D341Med (cell line): ENCODE results near the gene TBX5.

ENCODE experiments used
- DNase-seq: peaks from one replicate; pipeline ENCODE4 v3.0.0; 2012; ENCODE audit warnings: low spot score

Gene TBX5

DNA sequence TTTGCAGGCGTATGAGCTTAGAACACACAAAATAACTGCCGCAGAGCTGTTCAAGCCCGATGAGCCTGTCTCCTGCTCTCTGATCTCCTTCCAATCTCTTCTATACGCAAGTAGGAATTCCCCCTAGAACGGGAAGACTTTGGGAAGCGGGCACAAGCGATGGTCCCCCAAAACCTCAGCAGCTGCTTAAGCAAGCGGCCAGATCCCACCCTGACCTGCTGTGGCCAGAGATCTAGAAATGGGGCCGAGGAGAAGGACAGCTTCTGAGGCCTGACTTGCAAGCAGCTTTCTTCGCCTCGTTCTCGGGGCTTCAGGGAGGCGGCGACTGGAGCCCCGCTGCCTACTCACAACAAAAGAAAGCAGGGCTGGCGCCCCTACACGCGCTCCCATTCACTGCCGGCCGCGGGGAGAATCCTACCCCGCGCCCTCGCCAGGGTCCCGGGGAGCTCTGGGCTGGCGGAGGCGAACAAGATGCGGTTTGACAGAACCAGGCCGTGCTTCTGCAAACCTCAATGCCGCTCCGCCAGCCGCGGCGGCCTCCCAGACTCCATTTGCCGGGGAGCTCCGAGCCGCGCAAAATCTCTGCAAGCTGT is 922 bp downstream of the TBX5 start:
- DNase-seq = no peak

DNA sequence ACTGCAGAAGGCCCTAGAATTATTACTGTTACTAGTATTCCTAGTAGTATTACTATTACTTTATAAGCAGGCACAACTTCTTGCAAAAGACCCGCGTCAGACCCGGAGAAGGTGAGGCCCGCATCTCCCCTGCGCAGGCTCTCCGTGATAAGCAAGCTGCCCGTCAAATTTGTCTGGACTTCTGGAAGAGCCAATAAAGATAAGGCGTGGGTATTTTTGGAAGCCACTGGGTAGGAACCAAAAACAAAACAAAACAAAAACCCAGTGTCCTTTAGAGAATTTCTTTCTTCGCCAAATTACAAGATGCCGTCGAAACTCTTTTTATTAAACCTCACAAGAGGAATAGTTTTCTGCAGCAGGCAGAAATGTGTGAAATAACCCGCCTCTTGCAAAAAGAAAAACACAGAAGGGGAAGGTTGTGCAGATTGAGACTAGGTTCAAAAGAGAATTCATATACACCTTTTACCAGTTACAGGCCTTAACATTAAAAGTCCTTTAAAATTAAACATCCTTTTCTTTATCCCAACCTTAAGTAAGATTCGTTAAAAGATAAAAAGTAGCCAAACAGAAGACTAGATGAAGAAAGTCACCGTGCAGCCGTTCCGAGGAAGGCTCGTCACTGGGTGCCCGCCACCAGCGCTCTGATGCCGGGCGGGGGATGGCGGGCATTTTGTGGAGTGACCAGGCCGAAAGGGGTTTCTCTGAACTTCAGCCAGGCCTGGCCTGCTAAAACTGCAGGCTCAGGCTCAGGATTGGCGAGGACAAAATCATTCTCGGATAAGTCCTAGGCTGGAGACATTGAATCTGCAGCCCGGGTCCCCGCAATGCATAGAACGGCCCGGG is 1.6 kb downstream of the TBX5 start:
- no peak for DNase-seq

DNA sequence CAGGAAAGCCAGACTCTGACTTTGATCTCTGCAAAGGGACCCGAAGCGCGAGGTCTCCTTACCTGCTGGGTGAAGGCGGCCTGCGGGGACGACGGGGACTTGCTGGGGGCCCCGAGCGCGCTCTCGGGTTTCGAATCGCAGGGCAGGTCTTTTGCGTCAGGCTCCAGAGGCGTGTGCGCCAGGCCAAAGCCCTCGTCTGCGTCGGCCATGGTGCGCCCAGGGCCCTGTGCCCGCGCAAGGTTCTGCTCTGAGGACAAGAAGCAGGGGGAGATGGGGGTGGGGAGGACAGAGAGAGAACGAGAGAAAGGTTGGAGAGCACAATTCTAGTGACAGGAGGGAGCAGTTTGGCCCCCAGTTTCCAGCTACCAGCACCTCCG is 2.3 kb downstream of the TBX5 start:
- no peak for DNase-seq

DNA sequence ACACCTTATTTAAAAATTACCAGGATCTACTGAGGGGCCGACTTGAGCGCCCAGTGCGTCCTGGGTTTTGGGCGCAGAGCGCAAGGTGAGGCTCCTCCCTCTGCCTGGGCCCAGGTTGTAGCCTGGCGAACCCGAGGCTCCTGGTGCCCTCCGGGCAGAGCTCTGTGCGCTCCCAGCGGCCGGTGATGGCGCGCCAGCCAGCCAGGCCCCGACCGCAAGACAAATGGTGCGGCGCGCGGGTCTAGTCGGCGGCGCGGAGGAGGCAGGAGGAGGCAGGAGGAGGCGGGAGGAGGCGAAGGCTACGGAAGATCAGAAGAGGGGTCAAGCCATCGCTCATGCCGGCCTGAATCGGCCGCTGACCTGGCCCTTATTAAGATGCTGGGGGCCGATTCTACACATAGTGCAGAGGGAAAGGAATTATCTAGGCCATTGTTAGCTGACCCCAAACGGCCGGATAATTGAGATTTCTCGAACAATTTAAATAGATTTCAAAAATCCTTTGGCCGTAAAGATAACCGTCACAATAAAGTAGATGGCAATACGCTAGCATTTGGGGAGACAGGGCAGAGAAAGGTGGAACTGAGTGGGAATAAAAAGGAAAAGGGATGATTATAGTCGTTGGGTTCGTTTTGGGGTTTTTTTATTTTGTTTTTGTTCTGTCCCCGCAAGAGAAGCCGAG is 2.8 kb downstream of the TBX5 start:
- DNase-seq = no peak

DNA sequence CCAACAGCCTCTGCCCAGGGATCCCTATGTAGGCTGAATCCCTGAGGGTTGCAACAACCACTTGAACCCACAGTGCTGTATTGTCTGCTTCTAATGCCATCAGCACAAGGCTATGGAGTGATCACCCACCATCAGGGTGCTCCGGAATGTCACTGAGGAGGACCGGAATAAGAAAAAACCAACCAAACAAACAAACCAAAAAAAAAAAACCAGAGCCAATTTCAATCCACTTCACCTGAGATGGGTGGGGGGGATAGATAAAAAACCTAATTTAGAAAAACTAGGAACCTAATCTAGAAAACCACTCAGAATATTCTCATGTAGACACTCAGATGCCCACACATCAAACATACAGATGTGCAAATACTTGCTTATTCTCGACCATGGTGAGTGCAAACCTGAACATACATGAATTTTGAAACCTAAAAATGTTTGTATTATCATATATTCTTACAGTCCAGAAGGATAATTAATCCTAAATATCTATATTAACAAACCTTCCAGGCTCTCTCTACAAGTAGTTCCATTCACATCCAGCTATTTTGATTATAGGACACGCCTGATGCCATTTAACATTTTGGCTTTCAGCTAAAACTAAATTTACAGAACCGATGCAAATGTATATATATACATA is 3.7 kb downstream of the TBX5 start:
- DNase-seq = no peak

DNA sequence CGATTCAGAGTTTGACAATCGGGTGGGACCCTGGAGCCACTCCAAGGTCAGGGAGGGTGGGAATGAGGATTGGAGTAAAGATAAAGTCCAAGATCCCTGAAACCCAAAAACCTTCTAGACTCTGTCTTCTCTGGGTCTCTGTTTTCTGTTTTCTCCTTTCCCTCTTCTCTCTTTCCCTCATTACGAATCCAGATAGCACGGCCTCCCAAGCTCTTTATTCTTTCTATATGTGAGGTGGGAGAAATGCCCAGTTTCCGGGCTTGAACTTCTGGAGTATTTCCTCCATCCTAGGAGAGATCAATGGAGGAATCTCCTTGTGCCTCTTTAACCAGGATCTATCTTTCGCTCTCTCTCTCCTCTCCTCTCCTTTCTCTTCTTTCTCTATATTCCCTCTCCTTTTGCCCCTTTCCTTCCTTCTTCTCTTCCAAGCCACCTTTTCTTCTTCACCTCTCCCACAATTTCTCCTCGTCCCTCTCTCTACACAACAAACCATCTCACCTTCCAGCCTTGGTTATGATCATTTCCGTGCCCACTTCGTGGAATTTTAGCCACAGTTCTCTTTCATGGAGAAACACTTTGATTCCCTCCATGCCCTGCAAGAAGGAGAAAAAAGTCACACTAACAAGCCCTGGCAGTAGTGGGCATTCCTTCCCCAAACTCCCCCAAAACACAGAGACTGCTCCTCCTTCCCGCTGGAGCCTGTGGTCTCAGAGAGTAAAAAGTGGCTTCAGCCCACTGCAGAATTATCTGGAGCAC is 4.4 kb downstream of the TBX5 start:
- no peak for DNase-seq

DNA sequence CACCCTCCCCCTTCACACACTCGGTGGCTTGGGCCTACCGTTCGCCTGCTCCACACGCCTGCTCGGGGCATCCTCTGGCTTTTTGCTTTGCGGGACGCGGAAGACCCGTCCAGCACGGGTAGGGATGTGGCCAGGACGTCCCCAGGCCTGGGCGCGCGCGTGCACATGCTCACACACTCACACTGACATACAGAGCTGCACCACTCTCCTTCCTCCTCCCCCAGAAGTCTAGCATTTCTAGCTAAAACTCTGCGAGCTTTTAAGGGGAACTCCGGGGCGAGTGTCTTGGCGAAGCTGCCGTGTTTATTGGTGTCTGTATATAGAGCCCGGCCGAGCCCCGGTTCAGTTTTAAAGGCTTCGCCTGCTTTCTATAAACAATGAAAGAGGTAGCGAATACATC is 5.0 kb downstream of the TBX5 start:
- DNase-seq = no peak

DNA sequence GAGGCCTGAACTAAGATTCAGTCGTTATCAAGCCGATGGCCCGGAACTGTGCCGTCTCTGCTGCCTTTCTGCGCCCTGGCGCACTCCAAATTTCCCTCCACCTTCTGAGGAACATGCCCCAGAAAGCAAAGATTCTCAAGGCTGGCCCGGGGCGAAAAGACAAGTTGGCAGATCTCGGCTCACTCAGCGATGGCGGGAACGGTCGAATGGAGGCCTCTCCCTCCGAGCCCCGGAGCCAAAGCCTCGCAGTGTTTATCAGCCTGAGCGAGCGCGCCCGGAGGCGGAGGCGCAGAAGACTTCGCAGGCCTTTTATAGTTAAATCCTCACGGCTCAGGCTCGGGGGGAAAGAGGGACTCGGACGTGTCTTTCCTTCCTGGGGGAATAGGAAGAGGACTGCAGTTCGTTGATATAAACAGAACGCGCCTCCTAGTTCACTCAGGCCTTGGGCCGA is 5.6 kb downstream of the TBX5 start:
- no peak for DNase-seq

DNA sequence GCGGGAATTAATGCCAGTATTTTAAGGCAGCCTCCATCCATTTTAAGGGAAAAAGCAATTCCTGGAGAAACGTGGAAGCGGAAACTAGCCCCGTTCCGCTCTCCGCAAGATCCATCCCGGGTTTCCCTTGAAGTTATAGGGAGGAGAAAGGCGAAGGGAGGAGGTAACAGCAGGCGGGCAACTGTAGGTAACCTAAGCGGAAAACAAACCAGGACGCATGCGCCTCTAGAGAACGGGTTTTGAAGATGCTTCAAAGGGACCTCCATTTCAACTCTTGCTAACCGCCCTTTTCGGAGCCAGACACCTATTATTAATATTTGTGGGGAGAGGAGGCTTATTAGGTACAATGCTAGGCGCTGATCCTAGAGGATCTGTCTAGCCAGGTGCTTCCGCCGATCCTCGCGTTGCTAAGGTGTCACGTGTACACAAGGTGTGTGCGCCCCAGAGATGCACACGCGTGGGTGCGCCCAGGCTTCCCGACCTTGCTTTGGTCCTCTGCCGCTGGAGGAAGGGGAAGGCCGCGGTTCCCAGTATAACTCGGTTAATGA is 6.2 kb downstream of the TBX5 start:
- no peak for DNase-seq

DNA sequence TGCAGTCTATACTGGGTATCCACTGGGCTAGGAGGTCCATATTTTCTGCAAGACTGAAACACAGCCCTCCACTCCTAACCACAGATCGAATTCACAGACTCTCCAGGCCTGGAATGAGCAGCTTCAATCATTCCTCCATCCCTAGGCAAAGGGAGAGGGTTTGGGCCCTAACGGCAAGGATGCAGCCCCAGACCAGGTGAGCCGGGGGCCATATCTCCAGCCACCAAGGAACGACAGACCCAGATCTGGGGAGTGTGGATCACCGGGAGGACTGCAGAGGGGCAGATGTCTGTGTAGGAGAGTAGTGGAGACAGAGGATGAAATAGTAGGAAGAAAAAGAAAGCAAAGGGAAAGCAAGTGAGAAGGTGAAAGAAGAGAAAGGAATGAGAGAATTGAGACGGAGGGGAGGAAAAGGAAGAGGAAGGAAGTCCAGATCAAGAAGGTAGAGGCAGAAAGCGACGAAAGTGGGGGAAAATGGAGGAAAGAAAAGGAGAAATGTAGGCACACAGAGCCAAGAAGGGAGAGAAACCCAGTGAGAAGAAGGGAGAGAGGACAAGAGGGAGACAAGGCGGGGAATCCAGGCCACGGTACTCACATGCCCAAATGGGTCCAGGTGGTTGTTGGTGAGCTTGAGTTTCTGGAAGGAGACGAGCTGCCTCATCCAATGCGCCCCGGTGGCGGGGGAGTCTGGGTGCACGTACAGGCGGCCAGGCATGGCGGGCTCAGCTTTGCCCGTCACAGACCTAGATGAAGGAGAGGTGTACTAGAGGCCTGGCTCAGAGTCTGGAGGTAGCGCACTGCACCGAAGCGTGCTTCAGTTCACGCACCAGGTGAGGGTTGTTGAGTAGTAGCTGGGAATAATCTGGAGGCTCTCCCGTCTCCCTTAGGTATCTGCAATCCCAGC is 7.7 kb downstream of the TBX5 start:
- DNase-seq = no peak

DNA sequence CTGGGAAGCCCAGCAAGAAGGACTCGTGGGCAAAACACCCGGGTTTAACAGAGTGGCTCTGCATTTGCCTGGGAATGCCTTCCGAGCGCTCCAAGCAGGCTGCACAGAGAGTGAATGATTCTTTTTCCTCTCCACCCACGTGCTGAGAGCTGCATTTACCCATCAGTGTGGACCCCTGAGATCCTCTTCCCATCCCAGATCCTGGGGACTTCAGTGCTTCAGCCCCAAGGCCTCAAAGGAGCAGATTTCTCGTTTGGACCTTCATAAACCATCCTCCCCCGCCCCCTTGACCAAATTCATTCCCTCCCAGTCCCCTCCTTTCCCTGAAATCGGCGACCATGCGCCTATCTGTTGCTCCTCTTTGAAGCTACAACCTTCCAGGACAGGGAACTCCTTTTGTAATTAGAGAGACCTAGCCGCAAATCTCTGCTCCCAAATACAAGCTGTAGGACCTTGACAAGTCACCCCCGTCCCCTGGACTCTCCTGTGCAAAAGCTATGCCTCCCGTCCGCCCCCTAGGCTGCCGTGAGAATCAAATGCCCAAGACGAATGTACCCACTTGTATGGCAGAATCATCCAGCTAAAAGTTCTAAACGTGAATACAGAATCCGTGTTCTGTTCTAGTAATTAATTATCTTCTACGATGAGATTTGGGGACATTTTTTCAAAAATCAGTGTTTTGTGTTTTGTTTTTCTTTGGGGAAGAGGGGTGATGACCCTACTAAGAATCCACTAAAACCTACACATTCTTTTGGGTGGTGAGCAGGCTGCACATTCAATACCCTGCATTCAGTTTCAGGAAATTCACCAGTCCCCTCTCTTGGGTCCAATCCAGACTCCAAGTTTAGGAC is 8.8 kb downstream of the TBX5 start:
- no peak for DNase-seq

DNA sequence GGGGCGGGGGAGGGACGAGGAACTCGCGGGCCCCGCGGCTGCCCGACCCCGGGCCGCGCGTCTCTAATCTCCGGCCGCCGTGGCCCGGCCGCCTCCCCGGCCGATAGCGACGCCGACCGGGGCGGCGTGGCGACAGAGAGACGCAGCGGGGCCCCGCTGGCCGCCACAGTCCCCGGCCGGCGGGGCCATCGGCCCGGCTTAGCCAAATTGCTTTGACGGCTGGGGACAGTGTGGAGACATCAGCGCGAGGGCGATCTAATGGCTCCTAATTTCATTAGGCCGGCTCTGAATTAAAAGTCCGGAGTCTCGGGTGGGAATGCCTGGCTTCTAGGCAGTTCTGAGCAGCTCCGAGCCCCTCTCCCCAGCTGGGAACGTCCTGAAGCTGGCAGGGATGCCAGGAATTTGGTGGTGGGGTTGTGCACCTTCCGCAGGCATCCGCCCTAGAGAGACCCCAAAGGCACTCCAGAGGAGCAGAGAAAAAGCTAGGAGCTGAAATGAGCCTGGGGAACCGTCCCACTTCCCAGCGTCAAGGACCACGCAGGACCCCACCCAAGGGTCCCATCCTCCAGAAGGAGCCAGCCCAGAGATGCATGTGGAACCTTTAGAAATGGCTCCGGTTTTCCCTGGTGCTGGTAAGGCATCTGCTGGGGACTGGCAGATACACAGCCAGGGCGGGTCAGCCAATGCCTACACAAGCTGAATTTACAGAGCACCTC is 9.6 kb downstream of the TBX5 start:
- no peak for DNase-seq

DNA sequence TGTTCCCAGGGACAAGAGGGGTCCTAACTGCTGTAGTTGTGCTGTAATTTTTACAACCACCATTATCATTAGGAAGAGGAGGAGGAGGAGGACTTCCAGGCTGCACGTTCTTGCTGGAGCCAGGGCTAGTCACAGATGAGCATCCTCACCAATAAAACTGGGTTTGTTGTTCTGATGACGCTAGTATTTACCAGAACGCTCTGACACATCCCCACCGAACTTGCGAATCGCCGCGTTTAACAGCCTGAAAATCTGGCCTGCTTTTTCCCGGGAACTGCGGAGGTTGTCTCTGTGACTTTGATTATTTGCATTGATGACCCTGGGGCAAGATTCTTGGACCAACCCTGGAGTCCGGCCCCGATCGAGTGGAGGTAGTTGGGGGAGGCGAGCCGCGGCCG is 10.2 kb downstream of the TBX5 start:
- DNase-seq = no peak

DNA sequence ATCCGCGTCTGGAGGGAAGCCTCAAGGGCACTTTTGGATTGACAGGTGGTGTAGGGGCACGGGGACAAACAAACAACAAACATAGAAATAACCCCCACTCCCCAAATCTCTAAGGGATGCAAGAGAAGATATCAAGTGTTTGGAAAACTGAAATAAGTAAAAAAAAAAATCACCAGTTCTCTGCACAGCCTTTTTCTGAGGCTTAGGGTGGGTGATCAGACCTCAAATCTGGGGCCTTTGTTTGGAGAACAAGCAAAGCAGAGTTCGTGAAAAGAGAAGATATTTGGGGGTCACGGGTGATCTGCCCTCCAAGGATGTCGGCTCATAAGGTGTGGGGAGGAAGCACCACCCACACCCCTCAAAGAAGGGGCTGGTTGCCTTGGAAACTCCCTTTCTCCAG is 10.7 kb downstream of the TBX5 start:
- no peak for DNase-seq

DNA sequence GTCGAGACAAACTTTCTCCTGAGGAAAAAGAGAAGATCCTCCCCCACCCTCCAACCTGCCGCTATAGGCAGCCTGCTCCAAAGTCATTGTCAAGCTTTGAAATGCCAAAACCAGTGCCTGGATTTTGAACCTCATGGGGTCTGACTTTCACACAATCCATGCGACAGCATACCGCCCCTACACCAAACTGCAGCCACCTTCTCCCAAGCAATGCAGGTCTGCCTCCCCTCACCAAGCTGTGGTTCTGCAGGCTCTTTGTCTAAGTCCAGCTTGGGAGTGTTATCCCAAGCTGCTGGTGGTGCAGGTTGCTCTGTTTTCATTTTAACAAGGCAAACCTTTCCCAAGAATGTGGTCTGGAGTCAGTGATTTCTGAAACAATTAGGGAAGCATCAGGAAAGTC is 12.4 kb downstream of the TBX5 start:
- DNase-seq = no peak

DNA sequence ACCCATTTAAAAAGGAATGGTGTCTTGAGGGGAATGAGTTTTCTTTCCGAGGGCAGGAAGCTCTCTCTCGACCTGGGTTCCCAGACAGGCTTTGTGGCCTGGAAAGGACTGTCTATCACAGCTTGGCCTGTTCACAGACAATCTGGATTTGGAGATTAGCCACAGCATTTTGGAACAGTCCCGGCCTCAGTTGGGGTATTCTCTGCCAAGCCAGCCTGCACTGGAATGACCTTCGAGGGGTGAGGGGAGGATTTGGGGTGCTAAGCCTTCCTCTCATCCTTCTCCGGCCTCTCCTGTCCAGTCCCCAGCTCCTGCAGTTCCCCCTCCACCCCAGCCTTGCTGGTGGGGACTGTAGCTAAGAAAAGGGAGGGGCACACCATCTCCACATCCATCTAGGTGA is 13.0 kb downstream of the TBX5 start:
- no peak for DNase-seq

DNA sequence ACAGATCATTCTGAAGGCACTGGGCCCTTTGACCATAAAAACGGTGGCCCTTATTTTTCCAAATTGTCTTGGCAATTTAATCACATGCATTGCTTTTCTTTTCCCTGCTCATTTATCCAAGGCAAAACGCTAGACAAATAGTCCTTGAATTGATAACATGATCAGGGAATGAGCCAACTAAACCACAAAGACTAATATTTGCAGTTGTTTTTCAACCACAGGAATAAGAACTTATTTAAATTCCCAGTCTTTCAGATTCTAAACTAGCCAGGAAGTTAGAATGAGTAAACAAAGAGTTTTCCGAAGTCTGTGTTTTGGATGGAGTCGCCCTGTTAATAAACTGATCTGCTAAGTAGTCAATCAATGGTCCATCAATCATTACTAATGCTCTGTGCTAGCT is 14.9 kb downstream of the TBX5 start:
- DNase-seq = no peak

DNA sequence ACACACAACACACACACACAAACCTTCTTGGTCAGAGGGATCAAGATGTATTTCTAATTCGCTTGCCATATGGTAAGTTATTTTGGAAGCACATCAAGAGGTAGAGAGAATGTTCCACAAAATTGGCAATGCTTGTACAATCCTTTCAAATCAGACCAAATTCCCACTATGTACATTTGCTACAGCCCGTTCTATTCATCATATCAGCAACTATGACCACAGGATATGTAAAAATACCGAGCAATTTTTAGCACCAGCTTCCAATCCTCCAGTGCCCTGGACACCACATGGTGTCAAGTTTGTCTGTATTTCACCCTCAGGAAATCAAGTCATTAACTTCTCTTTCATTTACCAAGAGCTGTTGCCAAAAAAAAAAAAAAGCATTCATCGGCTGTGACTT is 21.2 kb downstream of the TBX5 start:
- no peak for DNase-seq

DNA sequence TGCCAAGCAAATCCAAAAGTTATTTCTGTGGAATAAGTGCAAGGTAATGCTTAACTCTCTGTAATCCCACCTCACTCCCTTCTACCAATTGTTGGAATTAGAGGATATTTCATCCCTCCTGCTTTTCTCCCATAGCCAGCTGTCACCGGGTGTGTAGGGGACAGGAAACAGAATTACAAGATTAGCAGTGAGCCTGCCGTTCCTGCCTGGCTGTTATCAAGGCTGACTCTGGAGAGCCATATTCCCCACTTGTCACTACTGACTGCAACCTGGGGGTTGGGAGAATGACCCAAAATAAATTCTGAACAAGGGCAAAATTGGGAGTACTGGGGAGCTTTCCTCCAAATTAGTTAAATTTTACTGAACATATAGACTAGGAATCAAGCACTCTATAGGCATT is 24.8 kb downstream of the TBX5 start:
- no peak for DNase-seq
